AG09309 (cell line): ENCODE measurements around the gene KCNN4.

Experiments
- DNase-seq: peaks from one replicate; pipeline ENCODE4 v3.0.0-alpha.2; 2010; ENCODE audit warnings: low read depth
- H3K4me3 ChIP-seq: 2 replicates; pipeline ENCODE4 v1.5.1; 2011; ENCODE audit warnings: mild to moderate bottlenecking, low read depth, low read length, moderate library complexity; ENCODE audit not compliant: control insufficient read depth
- CTCF ChIP-seq: IDR thresholded peaks from 2 replicates; pipeline ENCODE4 v1.5.1; 2011; ENCODE audit warnings: mild to moderate bottlenecking, low read depth, low read length, inconsistent platforms; ENCODE audit not compliant: insufficient read depth, control insufficient read depth; ENCODE audit errors: missing control alignments

The KCNN4 gene

GRCh38 chr19:43763473-43763939 lies 17.3 kb downstream of the KCNN4 start:
- TF ChIP-seq CTCF, result no peak
- no peak overlapping the region for H3K4me3 ChIP-seq
- DNase-seq, result no peak

- no peak for DNase-seq
- H3K4me3 ChIP-seq, result no peak overlapping the region
- TF ChIP-seq CTCF, result no peak
Measured at GRCh38 chr19:43762814-43763213, 18.0 kb downstream of the KCNN4 start.

GRCh38 chr19:43760941-43761340 lies 19.8 kb downstream of the KCNN4 start:
- DNase-seq, result no peak
- TF ChIP-seq CTCF, result no peak
- no peak overlapping the region for H3K4me3 ChIP-seq

GRCh38 chr19:43759515-43759914 lies 21.3 kb downstream of the KCNN4 start:
- H3K4me3 ChIP-seq, result no peak overlapping the region
- DNase-seq, result no peak
- peak; percentile 65 for TF ChIP-seq CTCF

GRCh38 chr19:43755256-43755801 lies 25.4 kb downstream of the KCNN4 start:
- peak overlapping the region; percentile 83 for H3K4me3 ChIP-seq
- no peak for DNase-seq
- no peak for TF ChIP-seq CTCF

GRCh38 chr19:43754503-43755255 lies 26.1 kb downstream of the KCNN4 start, which contains the start of gene SMG9:
SMG9 (minus strand) TSS chr19:43754962; CDS start chr19:43750741, 4,221 bp downstream.
- DNase-seq, result peak; percentile 80
- no peak for TF ChIP-seq CTCF
- peak within 1 kb of the TSS; percentile 83 for H3K4me3 ChIP-seq
